GM19452 (cell line): ENCODE results near the gene ENTPD6.

ENCODE experiments used
- ATAC-seq: cut with Tn5 transposase; IDR thresholded peaks from one replicate; pipeline ENCODE4 v1.9.1; 2021; ENCODE audit not compliant: unreplicated experiment

Gene ENTPD6

DNA sequence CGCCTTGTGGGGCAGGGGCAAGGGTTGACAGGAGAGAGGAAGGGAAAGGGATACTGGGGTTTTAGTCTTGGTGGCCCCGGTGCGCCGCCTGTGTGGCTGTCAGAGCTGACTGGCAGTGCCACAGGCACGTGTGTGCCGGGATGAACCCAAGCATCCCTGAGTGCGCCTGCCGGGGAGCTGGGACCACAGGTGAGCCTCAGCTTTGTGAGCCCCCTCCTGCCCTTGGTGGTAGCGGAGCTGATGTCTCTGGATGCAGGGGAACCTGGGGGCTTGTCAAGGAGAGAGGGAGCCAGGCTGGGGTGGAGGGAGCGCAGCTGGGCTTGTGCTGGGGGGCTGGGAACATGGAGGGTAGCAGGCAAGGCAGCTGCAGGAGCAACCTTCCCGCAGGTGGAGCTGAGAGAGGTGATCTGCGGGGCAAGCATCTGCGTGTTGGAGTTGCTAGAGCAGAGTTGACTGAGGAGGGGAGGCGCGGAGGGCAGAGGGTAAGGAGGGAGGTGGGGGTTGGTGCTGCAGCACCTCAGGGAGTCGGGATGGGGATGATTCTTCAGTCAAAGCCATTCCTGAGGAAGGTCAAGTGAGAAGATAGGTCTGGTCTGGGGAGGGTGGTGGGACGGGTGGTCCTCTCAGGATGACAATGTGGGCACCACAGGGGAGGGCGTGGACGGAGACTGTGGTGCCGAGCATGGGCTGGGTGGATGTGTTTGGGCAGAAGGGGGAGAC is 80.5 kb downstream of the ENTPD6 start:
- ATAC-seq, result no peak
